ENCODE measurements around the gene MZT2B. TPM values are rescaled to one million over a fixed set of nuclear protein-coding genes. Genes with fewer than 3 reads are reported as not detected.
"Not testable (repeated sequence)": the region's sequence is repeated elsewhere in the genome, so short reads cannot be mapped to it uniquely, and the experiment has no call there.

MZT2B gene
- total RNA-seq, 3 donors from 2014 or later, result 91.0 to 99.9 (median 97.3) TPM

GRCh38 chr2:130162968-130163367 lies 19.1 kb upstream of the MZT2B start:
- H3K36me3 ChIP-seq, result no peaks in the 10 kb centered on the region

GRCh38 chr2:130165293-130166016 lies 16.6 kb upstream of the MZT2B start:
- H3K9me3 ChIP-seq, result no peaks in the 10 kb centered on the region
- H3K36me3 ChIP-seq, result no peaks in the 10 kb centered on the region
- no peaks in the 10 kb centered on the region for H3K4me1 ChIP-seq
- H3K27me3 ChIP-seq, result no peaks in the 10 kb centered on the region
- no peak overlapping the region for H3K4me3 ChIP-seq
- TF ChIP-seq POLR2A (IDR thresholded peaks at IDR 0.05), result no peak
- TF ChIP-seq POLR2AphosphoS5 (IDR thresholded peaks at IDR 0.05), result no peak
- no peak for TF ChIP-seq CTCF (IDR thresholded peaks at IDR 0.05)
- intact Hi-C loops (cut with DNase I; ENCODE audit: low total_unique reads), result no loop called here
- no peak for DNase-seq (ENCODE audit: low spot score in 2 of 2)
- H3K27ac ChIP-seq, result no peak overlapping the region

More at GRCh38 chr2:130162968-130163367, 19.1 kb upstream of the MZT2B start:
- H3K27ac ChIP-seq, result no peak overlapping the region
- TF ChIP-seq POLR2A (IDR thresholded peaks at IDR 0.05) (no peak), CTCF (IDR thresholded peaks at IDR 0.05) (no peak), POLR2AphosphoS5 (IDR thresholded peaks at IDR 0.05) (no peak)
- no peaks in the 10 kb centered on the region for H3K27me3 ChIP-seq
- intact Hi-C loops (cut with DNase I; ENCODE audit: low total_unique reads), result no loop called here
- H3K4me1 ChIP-seq, result no peaks in the 10 kb centered on the region
- no peak for DNase-seq (ENCODE audit: low spot score in 2 of 2)
- H3K4me3 ChIP-seq, result no peak overlapping the region
- no peaks in the 10 kb centered on the region for H3K9me3 ChIP-seq

GRCh38 chr2:130166611-130167010 lies 15.5 kb upstream of the MZT2B start:
- H3K4me3 ChIP-seq; H3K27ac ChIP-seq; intact Hi-C loops (cut with DNase I; ENCODE audit: low total_unique reads); DNase-seq (ENCODE audit: low spot score in 2 of 2); H3K36me3 ChIP-seq; H3K9me3 ChIP-seq; H3K4me1 ChIP-seq; H3K27me3 ChIP-seq: not testable (repeated sequence)

GRCh38 chr2:130169163-130169562 lies 12.9 kb upstream of the MZT2B start:
- H3K27me3 ChIP-seq; H3K4me1 ChIP-seq; H3K4me3 ChIP-seq; H3K27ac ChIP-seq; H3K36me3 ChIP-seq; DNase-seq (ENCODE audit: low spot score in 2 of 2); intact Hi-C loops (cut with DNase I; ENCODE audit: low total_unique reads); H3K9me3 ChIP-seq: not testable (repeated sequence)

GRCh38 chr2:130169896-130170295 lies 12.2 kb upstream of the MZT2B start:
- H3K36me3 ChIP-seq, result no peaks in the 10 kb centered on the region
- H3K4me1 ChIP-seq, result no peaks in the 10 kb centered on the region
- H3K27me3 ChIP-seq, result no peaks in the 10 kb centered on the region
- no peak overlapping the region for H3K4me3 ChIP-seq
- H3K27ac ChIP-seq, result no peak overlapping the region
- no peak for TF ChIP-seq POLR2A (IDR thresholded peaks at IDR 0.05)
- no peak for TF ChIP-seq CTCF (IDR thresholded peaks at IDR 0.05)
- no peak for TF ChIP-seq POLR2AphosphoS5 (IDR thresholded peaks at IDR 0.05)
- no peak for DNase-seq (ENCODE audit: low spot score in 2 of 2)
- H3K9me3 ChIP-seq, result no peaks in the 10 kb centered on the region
- intact Hi-C loops (cut with DNase I; ENCODE audit: low total_unique reads), result no loop called here

GRCh38 chr2:130174866-130175265 lies 7.2 kb upstream of the MZT2B start:
- H3K9me3 ChIP-seq; H3K4me3 ChIP-seq; H3K27ac ChIP-seq; H3K27me3 ChIP-seq; DNase-seq (ENCODE audit: low spot score in 2 of 2); intact Hi-C loops (cut with DNase I; ENCODE audit: low total_unique reads); H3K4me1 ChIP-seq; H3K36me3 ChIP-seq: not testable (repeated sequence)

GRCh38 chr2:130180404-130181324 lies 1.4 kb upstream of the MZT2B start:
- not testable (repeated sequence) for H3K36me3 ChIP-seq; H3K4me1 ChIP-seq; DNase-seq (ENCODE audit: low spot score in 2 of 2); H3K9me3 ChIP-seq; H3K27me3 ChIP-seq
- H3K4me3 ChIP-seq, result peak overlapping the region; percentile 79 to 97 (median 93)
- H3K27ac ChIP-seq, result peak overlapping the region; percentile 91 to 92
- intact Hi-C loops (cut with DNase I; ENCODE audit: low total_unique reads), result loop anchor here (10.0 kb wide), 1 partner anchor 1304 kb away; no protein-coding TSS in a partner anchor
